Suprapubic skin (tissue), 4 donors: ENCODE data around the gene DR1. TPM values are rescaled to one million over a fixed set of nuclear protein-coding genes. Genes with fewer than 3 reads are reported as not detected.
"Not testable (repeated sequence)": the region's sequence is repeated elsewhere in the genome, so short reads cannot be mapped to it uniquely, and the experiment has no call there.

Experiments used
- DNase-seq, 2 donors: peaks; one replicate each; pipeline ENCODE4 v3.0.0-alpha.2; 2019; ENCODE audit warnings: low spot score in 2 of 2
- H3K27ac ChIP-seq: fragments of 200-600 bp; sonication (generic); one replicate; pipeline ENCODE4 v1.5.1; 2019
- H3K27me3 ChIP-seq: fragments of 200-600 bp; sonication (generic); one replicate; pipeline ENCODE4 v1.5.1; 2019
- H3K36me3 ChIP-seq: fragments of 200-600 bp; sonication (generic); one replicate; pipeline ENCODE4 v1.5.1; 2019
- H3K4me1 ChIP-seq: fragments of 200-600 bp; sonication (generic); one replicate; pipeline ENCODE4 v1.5.1; 2019
- H3K4me3 ChIP-seq: fragments of 200-600 bp; sonication (generic); one replicate; pipeline ENCODE4 v1.5.1; 2019; ENCODE audit warnings: mild to moderate bottlenecking
- H3K9me3 ChIP-seq: fragments of 200-600 bp; sonication (generic); one replicate; pipeline ENCODE4 v1.5.1; 2019
- EP300 ChIP-seq: sonication (generic); formaldehyde crosslinking; IDR thresholded peaks from one replicate; pipeline ENCODE4 v1.6.1; 2017; ENCODE audit warnings: antibody characterized with exemption
- POLR2A ChIP-seq, 2 donors: fragments of 450-650 bp; IDR thresholded peaks; one replicate each; pipeline ENCODE4 v1.6.1; 2017; ENCODE audit warnings: antibody characterized with exemption in 2 of 2, mild to moderate bottlenecking in 2 of 2, moderate library complexity in 2 of 2
- POLR2AphosphoS5 ChIP-seq, 3 donors: sonication (generic); formaldehyde crosslinking; IDR thresholded peaks; one replicate each; pipeline ENCODE4 v1.6.1; 2017; ENCODE audit warnings: antibody characterized with exemption in 3 of 3
- WGBS: methylation state at CpG from one replicate; pipeline ENCODE4 v1.1.5; 2018; 5-methylcytosine and 5-hydroxymethylcytosine counted together
- total RNA-seq, 4 donors: library from RNA; depleted of rRNA; stranded (reverse); fragments of >200 nt; gene quantifications; one replicate each; pipeline ENCODE4 v1.1.0, GENCODE V29; 2016
- TF ChIP-seq, protein P1 (sequence below), 2 donors: fragments of 200-600 bp in 1 of 2; fragments of 450-650 bp in 1 of 2; sonication (generic) in 1 of 2; IDR thresholded peaks; one replicate each; pipeline ENCODE4 v1.5.1; 2016 to 2019; ENCODE audit warnings: antibody characterized with exemption in 2 of 2, mild to moderate bottlenecking in 1 of 2, moderate library complexity in 1 of 2

The DR1 gene
- total RNA-seq, 4 donors from 2014 or later, result 47.8 to 60.2 (median 55.5) TPM

DNA sequence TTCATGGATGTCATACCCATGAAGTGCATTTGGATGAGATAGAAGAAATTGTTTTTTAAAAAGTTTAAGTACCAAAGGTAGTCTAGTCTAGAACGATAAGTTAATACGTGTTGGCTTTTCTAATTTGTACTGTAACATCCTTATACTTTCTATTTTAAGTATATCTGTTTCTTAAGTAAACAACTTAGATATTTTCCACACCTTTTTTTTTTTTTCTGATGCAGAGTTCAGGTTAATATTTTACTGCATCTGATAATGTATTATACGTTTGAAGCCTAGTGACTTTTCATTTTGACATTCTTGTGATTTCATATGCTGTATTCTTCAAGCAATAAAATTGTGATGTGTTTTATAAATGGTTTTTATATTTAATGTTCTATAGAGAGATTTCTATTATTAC is 16.5 kb downstream of the DR1 start:
- WGBS, result 60% methylated on average over 3 of the region's 3 CpGs

DNA sequence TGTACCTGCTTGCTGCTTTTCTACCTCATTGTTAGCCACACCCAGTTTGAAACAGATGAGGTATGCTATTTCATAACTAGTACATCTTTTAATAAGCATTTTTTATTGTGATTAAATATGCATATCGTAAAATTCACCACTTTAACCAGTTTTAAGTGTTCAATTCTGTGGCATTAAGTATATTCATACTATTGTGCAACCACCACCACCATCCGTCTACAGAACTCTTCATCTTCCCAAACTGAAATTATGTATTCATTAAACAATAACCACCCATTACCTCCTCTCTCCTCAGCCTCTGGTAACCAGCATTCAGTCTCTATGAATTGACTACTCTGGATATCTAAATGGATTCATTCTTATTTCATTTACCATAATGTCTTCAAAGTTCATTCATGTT is 20.1 kb downstream of the DR1 start:
- Histone ChIP-seq H3K4me1 (no peaks in the 10 kb centered on the region), H3K4me3 (no peak overlapping the region), H3K36me3 (peaks cover 23% of the 10 kb centered on the region), H3K9me3 (no peaks in the 10 kb centered on the region), H3K27me3 (no peaks in the 10 kb centered on the region), H3K27ac (no peak overlapping the region)
- WGBS, result 86% methylated on average over 2 of the region's 2 CpGs
- TF ChIP-seq, protein P1, sequence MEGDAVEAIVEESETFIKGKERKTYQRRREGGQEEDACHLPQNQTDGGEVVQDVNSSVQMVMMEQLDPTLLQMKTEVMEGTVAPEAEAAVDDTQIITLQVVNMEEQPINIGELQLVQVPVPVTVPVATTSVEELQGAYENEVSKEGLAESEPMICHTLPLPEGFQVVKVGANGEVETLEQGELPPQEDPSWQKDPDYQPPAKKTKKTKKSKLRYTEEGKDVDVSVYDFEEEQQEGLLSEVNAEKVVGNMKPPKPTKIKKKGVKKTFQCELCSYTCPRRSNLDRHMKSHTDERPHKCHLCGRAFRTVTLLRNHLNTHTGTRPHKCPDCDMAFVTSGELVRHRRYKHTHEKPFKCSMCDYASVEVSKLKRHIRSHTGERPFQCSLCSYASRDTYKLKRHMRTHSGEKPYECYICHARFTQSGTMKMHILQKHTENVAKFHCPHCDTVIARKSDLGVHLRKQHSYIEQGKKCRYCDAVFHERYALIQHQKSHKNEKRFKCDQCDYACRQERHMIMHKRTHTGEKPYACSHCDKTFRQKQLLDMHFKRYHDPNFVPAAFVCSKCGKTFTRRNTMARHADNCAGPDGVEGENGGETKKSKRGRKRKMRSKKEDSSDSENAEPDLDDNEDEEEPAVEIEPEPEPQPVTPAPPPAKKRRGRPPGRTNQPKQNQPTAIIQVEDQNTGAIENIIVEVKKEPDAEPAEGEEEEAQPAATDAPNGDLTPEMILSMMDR (IDR thresholded peaks at IDR 0.05), result no peak
- TF ChIP-seq EP300 (no peak), POLR2A (IDR thresholded peaks at IDR 0.05) (no peak), POLR2AphosphoS5 (IDR thresholded peaks at IDR 0.05) (no peak)
- DNase-seq, result no peak

More for the DNA sequence above, 16.5 kb downstream of the DR1 start:
- Histone ChIP-seq H3K27me3 (no peaks in the 10 kb centered on the region), H3K36me3 (peaks cover 26% of the 10 kb centered on the region), H3K4me3 (no peak overlapping the region), H3K4me1 (peaks cover 5% of the 10 kb centered on the region), H3K27ac (no peak overlapping the region), H3K9me3 (no peaks in the 10 kb centered on the region)
- DNase-seq, result no peak
- TF ChIP-seq, protein P1 (IDR thresholded peaks at IDR 0.05), result no peak
- TF ChIP-seq EP300, result no peak
- TF ChIP-seq POLR2A (IDR thresholded peaks at IDR 0.05), result no peak
- no peak for TF ChIP-seq POLR2AphosphoS5 (IDR thresholded peaks at IDR 0.05)

DNA sequence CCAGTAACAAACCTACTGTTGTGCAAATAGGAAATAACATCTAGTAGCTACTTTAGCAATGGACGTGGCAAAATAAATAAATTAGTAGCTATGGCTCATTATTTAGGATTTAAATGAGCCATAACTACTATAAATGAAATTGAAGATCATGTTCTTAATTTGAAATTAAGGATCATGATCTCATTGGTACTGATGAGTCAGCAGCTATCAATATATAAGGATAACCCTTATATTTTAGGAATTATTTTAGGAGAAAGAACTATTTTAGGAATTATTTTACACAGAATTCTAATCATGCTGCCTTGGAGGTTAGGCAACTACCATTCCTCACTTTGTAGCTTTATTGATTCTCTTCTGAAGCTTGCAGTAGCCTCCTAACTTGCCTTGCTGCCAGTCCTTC is 24.0 kb downstream of the DR1 start:
- H3K4me3 ChIP-seq, result no peak overlapping the region
- H3K27ac ChIP-seq, result no peak overlapping the region
- H3K27me3 ChIP-seq, result no peaks in the 10 kb centered on the region
- H3K9me3 ChIP-seq, result no peaks in the 10 kb centered on the region
- H3K4me1 ChIP-seq, result no peaks in the 10 kb centered on the region
- 86% methylated on average over 1 of the region's 1 CpG for WGBS
- H3K36me3 ChIP-seq, result peaks cover 14% of the 10 kb centered on the region
- no peak for DNase-seq
- TF ChIP-seq, protein P1 (IDR thresholded peaks at IDR 0.05), result no peak
- TF ChIP-seq POLR2A (IDR thresholded peaks at IDR 0.05) (no peak), EP300 (no peak), POLR2AphosphoS5 (IDR thresholded peaks at IDR 0.05) (no peak)

DNA sequence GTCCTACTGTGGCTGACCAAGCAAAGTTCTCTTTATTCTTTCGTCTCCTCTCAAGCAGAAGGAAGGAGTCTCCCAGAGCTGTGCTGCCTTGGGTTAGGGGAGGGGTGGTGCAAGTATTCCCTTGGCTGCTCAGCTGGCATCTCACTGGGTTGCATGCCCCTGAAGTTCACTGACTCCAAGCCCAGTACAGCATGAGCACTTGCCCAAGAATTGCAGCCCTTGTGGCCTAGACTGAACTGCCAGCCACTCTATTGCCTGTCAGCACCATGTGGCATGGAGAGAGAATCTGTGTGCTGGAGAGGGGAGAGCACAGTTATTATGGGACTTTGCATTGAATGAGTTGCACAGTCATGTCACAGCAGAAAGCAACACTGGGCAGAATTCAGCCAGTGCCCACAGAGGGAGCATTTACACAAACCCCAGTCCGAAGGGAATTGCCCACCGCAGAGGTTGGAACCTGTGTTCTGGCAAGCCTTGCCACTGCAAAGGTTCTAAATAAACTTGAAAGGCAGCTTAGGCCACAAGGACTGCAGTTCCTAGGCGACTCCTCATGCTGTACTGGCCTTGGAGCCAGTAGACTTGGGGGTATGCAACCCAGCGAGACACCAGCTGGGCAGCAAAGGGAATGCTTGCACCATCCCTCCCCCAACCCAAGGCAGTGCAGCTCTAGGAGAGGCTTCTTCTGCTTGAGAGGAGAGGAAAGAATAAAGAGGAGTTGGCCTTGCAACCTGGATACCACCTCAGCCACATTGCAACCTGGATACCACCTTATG is 28.8 kb downstream of the DR1 start:
- H3K4me1 ChIP-seq, result no peaks in the 10 kb centered on the region
- H3K4me3 ChIP-seq, result no peak overlapping the region
- 93% methylated on average over 3 of the region's 5 CpGs for WGBS
- no peaks in the 10 kb centered on the region for H3K27me3 ChIP-seq
- no peak overlapping the region for H3K27ac ChIP-seq
- H3K9me3 ChIP-seq, result no peaks in the 10 kb centered on the region
- TF ChIP-seq EP300, result no peak
- no peak for TF ChIP-seq POLR2AphosphoS5 (IDR thresholded peaks at IDR 0.05)
- TF ChIP-seq, protein P1 (IDR thresholded peaks at IDR 0.05), result no peak
- no peak for TF ChIP-seq POLR2A (IDR thresholded peaks at IDR 0.05)
- DNase-seq, result no peak
- no peaks in the 10 kb centered on the region for H3K36me3 ChIP-seq

DNA sequence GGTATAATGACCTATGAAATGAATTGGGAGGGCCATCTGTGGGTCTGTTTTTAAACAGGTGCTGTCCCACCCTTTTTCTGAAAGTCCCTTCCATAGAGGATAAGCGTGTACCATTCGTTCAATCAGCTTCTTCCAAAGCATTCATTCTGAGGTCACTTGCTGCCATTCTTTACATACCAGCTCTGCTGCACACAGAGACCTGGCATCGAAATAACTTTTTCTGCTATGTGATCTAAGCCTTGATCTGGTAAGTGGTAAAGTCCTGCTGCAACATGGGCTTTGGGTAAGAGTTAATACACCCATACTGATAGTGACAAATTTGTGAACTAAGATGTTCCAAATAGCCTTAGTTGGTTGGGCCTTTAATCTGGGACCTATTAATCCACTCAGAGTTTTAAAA is 38.9 kb downstream of the DR1 start:
- Histone ChIP-seq H3K27ac (no peak overlapping the region), H3K4me1 (no peaks in the 10 kb centered on the region), H3K36me3 (no peaks in the 10 kb centered on the region), H3K4me3 (no peak overlapping the region), H3K9me3 (peaks cover 5% of the 10 kb centered on the region), H3K27me3 (no peaks in the 10 kb centered on the region)
- no peak for DNase-seq
- WGBS, result 86% methylated on average over 3 of the region's 3 CpGs
- TF ChIP-seq POLR2A (IDR thresholded peaks at IDR 0.05) (no peak), POLR2AphosphoS5 (IDR thresholded peaks at IDR 0.05) (no peak), EP300 (no peak)
- TF ChIP-seq, protein P1 (IDR thresholded peaks at IDR 0.05), result no peak

DNA sequence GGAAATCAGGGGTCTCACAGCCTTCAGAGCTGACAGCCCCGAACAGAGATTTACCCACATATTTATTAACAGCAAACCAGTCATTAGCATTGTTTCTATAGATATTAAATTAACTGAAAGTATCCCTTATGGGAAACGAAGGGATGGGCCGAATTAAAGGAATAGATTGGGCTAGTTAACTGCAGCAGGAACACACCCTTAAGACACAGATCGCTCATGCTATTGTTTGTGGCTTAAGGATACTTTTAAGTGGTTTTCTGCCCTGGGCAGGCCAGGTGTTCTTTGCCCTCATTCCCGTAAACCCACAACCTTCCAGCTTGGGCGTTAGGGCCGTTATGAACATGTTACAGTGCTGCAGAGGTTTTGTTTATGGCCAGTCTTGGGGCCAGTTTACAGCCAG is 40.6 kb downstream of the DR1 start:
- not testable (repeated sequence) for H3K36me3 ChIP-seq, H3K9me3 ChIP-seq, DNase-seq, H3K4me3 ChIP-seq, H3K4me1 ChIP-seq, H3K27me3 ChIP-seq, H3K27ac ChIP-seq
- 91% methylated on average over 7 of the region's 7 CpGs for WGBS
